DMS 273 (cell line): ENCODE results near the gene DIPK2B.

Experiments used
- DNase-seq: peaks from one replicate; lab custom pipeline; 2025; ENCODE audit not compliant: unreplicated experiment; lab: John Stamatoyannopoulos, UW

DIPK2B gene

GRCh38 chrX:45164021-45164621 is 36.6 kb downstream of the DIPK2B start:
- DNase-seq = no peak

- no peak for DNase-seq
Observed at GRCh38 chrX:45157647-45158046, 43.0 kb downstream of the DIPK2B start.

DNA sequence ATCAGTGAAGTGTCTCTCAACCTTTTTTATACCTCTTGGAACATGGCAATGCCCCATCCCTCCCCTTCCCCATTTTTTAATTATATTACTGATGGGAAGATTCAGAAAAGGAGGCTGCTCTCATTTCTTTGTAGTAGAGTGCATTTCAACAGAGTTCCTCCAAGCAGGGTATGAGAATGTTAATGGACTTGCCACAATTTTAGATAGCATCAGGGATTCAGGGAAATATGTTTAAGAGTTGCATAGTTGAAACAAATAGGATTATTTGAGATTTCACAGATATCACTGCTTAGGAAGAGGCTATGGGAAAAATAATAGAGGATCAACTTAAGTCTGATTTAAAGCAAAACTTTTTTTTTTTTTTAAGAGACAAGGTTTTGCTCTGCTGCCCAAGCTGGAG is 46.2 kb downstream of the DIPK2B start:
- no peak for DNase-seq

- no peak for DNase-seq
Observed at GRCh38 chrX:45154033-45154360, 46.7 kb downstream of the DIPK2B start.
